Sigmoid colon (tissue), 3 donors: ENCODE data around the gene PACS2.

Experiments
- POLR2A ChIP-seq, 2 donors: fragments of 450-650 bp; IDR thresholded peaks; one replicate each; pipeline ENCODE4 v1.6.1; 2016; ENCODE audit warnings: antibody characterized with exemption in 2 of 2, mild to moderate bottlenecking in 2 of 2, moderate library complexity in 2 of 2
- TF ChIP-seq, protein P1 (sequence below), 4 experiments: fragments of 450-650 bp in 3 of 4; fragments of 200-600 bp in 1 of 4; IDR thresholded peaks; one replicate each; pipeline ENCODE4 v1.5.1; 2016 to 2019; ENCODE audit warnings: antibody characterized with exemption in 4 of 4, mild to moderate bottlenecking in 3 of 4, moderate library complexity in 2 of 4

DNA sequence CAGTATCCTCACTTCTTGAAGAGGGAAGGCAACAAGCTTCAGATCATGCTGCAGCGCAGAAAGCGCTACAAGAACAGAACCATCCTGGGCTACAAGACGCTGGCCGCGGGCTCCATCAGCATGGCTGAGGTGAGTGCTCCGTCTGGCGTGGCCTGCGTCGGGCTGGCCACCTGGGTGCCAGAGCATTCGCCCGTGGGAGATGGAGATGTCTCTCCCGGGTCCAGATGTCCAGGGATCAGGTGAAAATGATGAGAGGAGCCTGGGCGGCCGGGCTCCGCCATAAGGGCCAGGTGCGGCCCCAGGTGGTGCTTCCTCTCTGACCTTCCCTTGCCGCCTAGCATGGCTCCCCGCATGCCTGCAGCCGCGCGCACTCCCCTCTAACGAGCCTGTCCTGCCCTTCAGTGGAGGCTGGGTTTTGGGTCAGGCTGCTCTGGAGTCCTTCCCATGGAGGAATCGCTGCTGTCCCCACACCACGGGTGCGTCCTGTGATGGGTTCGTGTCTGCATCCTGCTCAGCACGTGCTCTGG lies 40.6 kb downstream of the PACS2 start:
- TF ChIP-seq, protein P1, sequence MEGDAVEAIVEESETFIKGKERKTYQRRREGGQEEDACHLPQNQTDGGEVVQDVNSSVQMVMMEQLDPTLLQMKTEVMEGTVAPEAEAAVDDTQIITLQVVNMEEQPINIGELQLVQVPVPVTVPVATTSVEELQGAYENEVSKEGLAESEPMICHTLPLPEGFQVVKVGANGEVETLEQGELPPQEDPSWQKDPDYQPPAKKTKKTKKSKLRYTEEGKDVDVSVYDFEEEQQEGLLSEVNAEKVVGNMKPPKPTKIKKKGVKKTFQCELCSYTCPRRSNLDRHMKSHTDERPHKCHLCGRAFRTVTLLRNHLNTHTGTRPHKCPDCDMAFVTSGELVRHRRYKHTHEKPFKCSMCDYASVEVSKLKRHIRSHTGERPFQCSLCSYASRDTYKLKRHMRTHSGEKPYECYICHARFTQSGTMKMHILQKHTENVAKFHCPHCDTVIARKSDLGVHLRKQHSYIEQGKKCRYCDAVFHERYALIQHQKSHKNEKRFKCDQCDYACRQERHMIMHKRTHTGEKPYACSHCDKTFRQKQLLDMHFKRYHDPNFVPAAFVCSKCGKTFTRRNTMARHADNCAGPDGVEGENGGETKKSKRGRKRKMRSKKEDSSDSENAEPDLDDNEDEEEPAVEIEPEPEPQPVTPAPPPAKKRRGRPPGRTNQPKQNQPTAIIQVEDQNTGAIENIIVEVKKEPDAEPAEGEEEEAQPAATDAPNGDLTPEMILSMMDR (IDR thresholded peaks at IDR 0.05) = no peak
- TF ChIP-seq POLR2A (IDR thresholded peaks at IDR 0.05) = no peak
